Esophagus squamous epithelium (tissue), 4 donors: Measurements from ENCODE around the gene AGTRAP.

Source experiments
- CTCF ChIP-seq, 6 experiments: fragments of 450-650 bp in 4 of 6; fragments of 200-600 bp in 2 of 6; sonication (generic) in 2 of 6; IDR thresholded peaks; one replicate each; pipeline ENCODE4 v1.5.1; 2016 to 2019; ENCODE audit warnings: antibody characterized with exemption in 6 of 6, mild to moderate bottlenecking in 4 of 6, moderate library complexity in 4 of 6
- POLR2A ChIP-seq, 4 donors: fragments of 450-650 bp; IDR thresholded peaks; one replicate each; pipeline ENCODE4 v1.6.1; 2017; ENCODE audit warnings: antibody characterized with exemption in 4 of 4, mild to moderate bottlenecking in 4 of 4, moderate library complexity in 3 of 4

GRCh38 chr1:11789126-11790067, 53.5 kb downstream of the AGTRAP start:
- TF ChIP-seq CTCF (IDR thresholded peaks at IDR 0.05): no peak
- TF ChIP-seq POLR2A (IDR thresholded peaks at IDR 0.05): no peak
